Measurements from ENCODE around the gene TNS2. TPM values are rescaled to one million over a fixed set of nuclear protein-coding genes. Genes with fewer than 3 reads are reported as not detected.

The TNS2 gene
- total and polyA plus RNA-seq, 9 of the 15 experiments (the other 6 are each of a cell fraction or from before 2014, with no cell fraction given), result 0.28 to 3.1 (median 1.2) TPM; not detected in 1

- H2AFZ ChIP-seq (ENCODE audit: low read depth, low read length), result peak overlapping the region; percentile 71
- peaks cover 6% of the 10 kb centered on the region for H4K20me1 ChIP-seq (replicated peaks; ENCODE audit: control insufficient read depth, insufficient read depth, low read length)
- POLR2A ChIA-PET, result interaction anchor here (0.6 to 3.8 kb wide), 9 partner anchors 8 to 245 kb away, joined by 3 to 20 read pairs (median 3); no protein-coding TSS in a partner anchor
- peak overlapping the region; percentile 97 for H3K4me2 ChIP-seq (ENCODE audit: insufficient read depth, low read length)
- peaks cover 4% of the 10 kb centered on the region; the same call in 2 of the 3 replicates for H3K36me3 ChIP-seq (ENCODE audit: control insufficient read depth, insufficient read depth, low read length)
- no peaks in the 10 kb centered on the region for H3K9me3 ChIP-seq (replicated peaks; ENCODE audit: control insufficient read depth, insufficient read depth, low read depth, low read length)
- H3K27ac ChIP-seq (ENCODE audit: extremely low read depth, low read depth, low read length), result peak overlapping the region; percentile 88
- H3K9me1 ChIP-seq (ENCODE audit: control insufficient read depth, insufficient read depth, low read length), result no peaks in the 10 kb centered on the region
- peak overlapping the region; percentile 67 for H3K4me3 ChIP-seq
- in situ Hi-C loops (cut with MboI), result no loop called here
- H3K79me2 ChIP-seq (ENCODE audit: control insufficient read depth, insufficient read depth, low read length), result peaks cover 4% of the 10 kb centered on the region; the same call in 1 of the 3 replicates
- ATAC-seq (peak; percentile 64), DNase-seq (ENCODE audit: extremely low read depth in 1 of 4, low spot score in 3 of 4) (peak in 1 of 4 experiments; percentile 29), FAIRE-seq (no peak)
- no peaks in the 10 kb centered on the region for H3K27me3 ChIP-seq (ENCODE audit: control insufficient read depth in 2 of 2, insufficient read depth in 2 of 2, low read length in 2 of 2)
- BruUV-seq (replicated peaks), result TSS peak; percentile 43
- peaks cover 58 to 66% of the 10 kb centered on the region in 2 experiments for H3K4me1 ChIP-seq (replicated peaks in 1 of 2; ENCODE audit: control insufficient read depth in 2 of 2, insufficient read depth in 2 of 2, low read length in 2 of 2)
- CTCF ChIA-PET (ENCODE audit: low intra/inter-chr PET ratio), result interaction anchor here (0.5 to 0.6 kb wide), 4 partner anchors 40 to 433 kb away, joined by 3 to 4 read pairs (median 4); partner anchors contain the start of gene IGFBP6
- WGBS (ENCODE audit: insufficient coverage, low coverage, missing lambda C conversion rate), result 1% methylated on average over 20 of the region's 44 CpGs
- H3K9ac ChIP-seq (ENCODE audit: insufficient read depth in 1 of 2, low read depth in 2 of 2, low read length in 2 of 2), result peak overlapping the region; percentile 84 to 99
- intact Hi-C loops (cut with micrococcal nuclease), result loop anchor here (5.0 kb wide), 1 partner anchor 39 kb away; the partner anchor contains the start of gene EIF4B
- TF ChIP-seq TCFL5 (CRISPR knock-in tag; conservative IDR thresholded peaks at IDR 0.05) (no peak), SMAD4 (CRISPR knock-in tag; conservative IDR thresholded peaks at IDR 0.05) (peak; percentile 52; the same call in 1 of the 2 replicates), CREM (IDR thresholded peaks at IDR 0.05; ENCODE audit: low read depth) (peak; percentile 6; the same call in 1 of the 2 replicates), THRB (CRISPR knock-in tag; conservative IDR thresholded peaks at IDR 0.05) (peak; percentile 95), ZNF232 (CRISPR knock-in tag; IDR thresholded peaks at IDR 0.05) (no peak), DNMT1 (IDR thresholded peaks at IDR 0.05) (peak; percentile 59; the same call in 1 of the 2 replicates), MAFK (IDR thresholded peaks at IDR 0.05; ENCODE audit: low read length) (no peak), ZNF24 (IDR thresholded peaks at IDR 0.05) (no peak), CBFA2T2 (conservative IDR thresholded peaks at IDR 0.05) (no peak), ZFX (CRISPR knock-in tag; IDR thresholded peaks at IDR 0.05) (peak; percentile 46; the same call in 1 of the 2 replicates), MAFG (tag; conservative IDR thresholded peaks at IDR 0.05) (no peak), ZNF436 (CRISPR knock-in tag; IDR thresholded peaks at IDR 0.05) (0 out of 2 replicates have a peak, but pooled peaks have one; percentile 24), EGR1 (conservative IDR thresholded peaks at IDR 0.05) (peak; percentile 76), MYNN (IDR thresholded peaks at IDR 0.05) (peak; percentile 38; the same call in 1 of the 2 replicates), MYNN (CRISPR knock-in tag; IDR thresholded peaks at IDR 0.05) (no peak), MNT (conservative IDR thresholded peaks at IDR 0.05) (no peak; a peak in 1 of 4 replicates), DPF2 (IDR thresholded peaks at IDR 0.05) (peak; percentile 70; the same call in 1 of the 2 replicates)
- TF ChIP-seq, protein P1, sequence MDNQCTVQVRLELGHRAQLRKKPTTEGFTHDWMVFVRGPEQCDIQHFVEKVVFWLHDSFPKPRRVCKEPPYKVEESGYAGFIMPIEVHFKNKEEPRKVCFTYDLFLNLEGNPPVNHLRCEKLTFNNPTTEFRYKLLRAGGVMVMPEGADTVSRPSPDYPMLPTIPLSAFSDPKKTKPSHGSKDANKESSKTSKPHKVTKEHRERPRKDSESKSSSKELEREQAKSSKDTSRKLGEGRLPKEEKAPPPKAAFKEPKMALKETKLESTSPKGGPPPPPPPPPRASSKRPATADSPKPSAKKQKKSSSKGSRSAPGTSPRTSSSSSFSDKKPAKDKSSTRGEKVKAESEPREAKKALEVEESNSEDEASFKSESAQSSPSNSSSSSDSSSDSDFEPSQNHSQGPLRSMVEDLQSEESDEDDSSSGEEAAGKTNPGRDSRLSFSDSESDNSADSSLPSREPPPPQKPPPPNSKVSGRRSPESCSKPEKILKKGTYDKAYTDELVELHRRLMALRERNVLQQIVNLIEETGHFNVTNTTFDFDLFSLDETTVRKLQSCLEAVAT (IDR thresholded peaks at IDR 0.05), result peak; percentile 61 to 72; a peak in 2 of 4 replicates
These were observed 3.1 kb upstream of the TNS2 start for GRCh38 chr12:53046655-53047220.
